GM12873 (cell line): ENCODE data around the gene ANKUB1.

Experiments used
- TF ChIP-seq, protein P1 (sequence below): IDR thresholded peaks from 2 replicates; pipeline ENCODE4 v1.5.1; 2012; ENCODE audit warnings: low read depth, mild to moderate bottlenecking, moderate library complexity, low read length, control low read depth; ENCODE audit not compliant: insufficient read depth; ENCODE audit errors: missing control alignments

The ANKUB1 gene

GRCh38 chr3:149792452-149793270, at the start of gene ANKUB1:
Gene ANKUB1 (minus strand): TSS chr3:149792554. CDS start chr3:149792366, 188 bp downstream.
- TF ChIP-seq, protein P1, sequence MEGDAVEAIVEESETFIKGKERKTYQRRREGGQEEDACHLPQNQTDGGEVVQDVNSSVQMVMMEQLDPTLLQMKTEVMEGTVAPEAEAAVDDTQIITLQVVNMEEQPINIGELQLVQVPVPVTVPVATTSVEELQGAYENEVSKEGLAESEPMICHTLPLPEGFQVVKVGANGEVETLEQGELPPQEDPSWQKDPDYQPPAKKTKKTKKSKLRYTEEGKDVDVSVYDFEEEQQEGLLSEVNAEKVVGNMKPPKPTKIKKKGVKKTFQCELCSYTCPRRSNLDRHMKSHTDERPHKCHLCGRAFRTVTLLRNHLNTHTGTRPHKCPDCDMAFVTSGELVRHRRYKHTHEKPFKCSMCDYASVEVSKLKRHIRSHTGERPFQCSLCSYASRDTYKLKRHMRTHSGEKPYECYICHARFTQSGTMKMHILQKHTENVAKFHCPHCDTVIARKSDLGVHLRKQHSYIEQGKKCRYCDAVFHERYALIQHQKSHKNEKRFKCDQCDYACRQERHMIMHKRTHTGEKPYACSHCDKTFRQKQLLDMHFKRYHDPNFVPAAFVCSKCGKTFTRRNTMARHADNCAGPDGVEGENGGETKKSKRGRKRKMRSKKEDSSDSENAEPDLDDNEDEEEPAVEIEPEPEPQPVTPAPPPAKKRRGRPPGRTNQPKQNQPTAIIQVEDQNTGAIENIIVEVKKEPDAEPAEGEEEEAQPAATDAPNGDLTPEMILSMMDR = no peak

DNA sequence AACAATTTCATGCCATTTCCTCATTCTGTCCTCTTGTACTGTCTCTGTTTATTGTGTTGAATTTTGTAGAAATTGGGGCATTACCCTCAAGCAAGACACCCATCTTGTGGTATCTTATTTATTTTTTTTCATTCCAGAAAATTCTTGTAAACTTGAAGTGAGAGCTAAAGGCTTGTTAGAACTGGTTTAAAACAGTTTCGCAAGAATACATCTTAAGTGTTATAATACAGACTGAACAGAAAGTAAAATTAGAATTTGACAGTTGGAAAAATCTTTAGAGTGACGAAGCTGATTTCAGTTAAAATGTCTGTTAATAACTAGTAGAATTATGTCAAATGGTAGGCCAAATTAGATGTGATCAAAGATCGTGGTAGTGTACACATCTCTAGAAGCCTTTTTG, 47.5 kb upstream of the ANKUB1 start:
- TF ChIP-seq, protein P1 = no peak

DNA sequence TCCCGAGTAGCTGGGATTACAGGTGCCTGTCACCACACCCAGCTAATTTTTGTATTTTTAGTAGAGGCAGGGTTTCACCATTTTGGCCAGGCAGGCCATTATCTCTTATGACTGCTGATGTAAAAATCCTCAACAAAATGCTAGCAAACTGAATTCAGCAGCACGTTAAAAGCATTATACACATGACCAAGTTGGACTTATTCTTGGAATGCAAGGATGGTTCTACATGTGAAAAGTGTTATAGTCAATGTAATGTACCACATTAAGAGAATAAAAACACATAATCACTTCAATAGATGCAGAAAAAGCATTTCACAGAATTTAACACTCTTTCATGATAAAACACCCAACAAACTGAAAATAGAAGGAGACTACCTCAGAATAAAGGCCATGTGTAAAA, 40.9 kb upstream of the ANKUB1 start:
- TF ChIP-seq, protein P1 = no peak

DNA sequence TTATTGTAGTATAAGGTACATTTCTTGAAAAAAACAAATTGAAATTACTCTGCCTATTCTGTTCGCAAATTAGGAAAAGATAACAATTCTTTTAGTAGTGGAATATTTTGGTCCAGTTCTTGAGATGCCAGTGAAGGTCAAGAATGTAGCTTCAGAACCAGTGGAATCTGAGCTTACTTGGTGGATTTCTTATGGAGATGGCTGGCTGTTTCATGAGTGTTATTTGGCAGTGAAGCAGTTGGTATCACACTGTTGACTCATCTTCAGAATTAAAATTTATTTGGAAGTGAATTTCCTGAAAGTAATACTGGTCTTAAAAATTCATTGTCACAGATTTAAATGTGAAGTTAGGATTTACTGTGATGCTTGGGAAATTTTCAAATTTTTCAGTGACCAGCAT, 39.7 kb upstream of the ANKUB1 start:
- TF ChIP-seq, protein P1 = no peak

DNA sequence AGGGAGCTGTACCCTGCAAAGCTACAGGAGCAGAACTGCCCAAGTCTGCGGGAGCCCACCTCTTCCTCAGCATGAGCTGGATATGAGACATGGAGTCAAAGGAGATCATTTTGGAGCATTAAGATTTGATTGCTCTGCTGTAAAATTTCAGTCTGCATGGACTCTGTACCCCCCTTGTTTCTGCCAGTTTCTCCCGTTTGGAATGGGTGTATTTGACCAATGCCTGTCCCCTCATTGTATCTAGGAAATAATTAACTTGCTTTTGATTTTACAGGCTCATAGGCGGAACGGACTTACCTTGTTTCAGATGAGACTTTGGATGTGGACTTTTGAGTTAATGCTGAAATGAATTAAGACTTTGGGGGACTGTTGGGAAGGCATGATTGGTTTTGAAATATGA, 39.0 kb upstream of the ANKUB1 start:
- TF ChIP-seq, protein P1 = no peak

DNA sequence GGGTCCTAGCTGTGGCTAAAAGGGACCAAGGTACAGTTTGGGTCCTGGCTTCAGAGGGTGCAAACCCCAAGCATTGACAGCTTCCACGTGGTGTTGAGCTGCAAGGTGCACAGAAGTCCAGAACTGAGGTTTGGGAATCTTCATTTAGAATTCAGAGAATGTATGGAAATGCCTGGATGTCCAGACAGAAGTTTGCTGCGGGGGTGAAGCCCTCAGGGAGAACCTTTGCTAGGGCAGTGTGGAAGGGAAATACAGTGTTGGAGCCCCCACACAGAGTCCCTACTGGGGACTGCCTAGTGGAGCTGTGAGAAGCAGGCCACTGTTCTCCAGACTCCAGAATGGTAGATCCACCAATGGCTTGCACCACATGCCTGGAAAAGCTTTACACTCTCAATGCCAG, 38.5 kb upstream of the ANKUB1 start:
- TF ChIP-seq, protein P1 = no peak

GRCh38 chr3:149828390-149828789, 36.0 kb upstream of the ANKUB1 start:
- TF ChIP-seq, protein P1 = no peak
